CD8-positive, alpha-beta memory T cell (primary cell): Measurements from ENCODE around the gene HES5. TPM values are rescaled to one million over a fixed set of nuclear protein-coding genes. Genes with fewer than 3 reads are reported as not detected.

Source experiments
- CTCF ChIA-PET: fragments of 350-600 bp; sonication (Branson Sonifier 250); formaldehyde crosslinking; loops from one replicate; lab custom pipeline; 2021; ENCODE audit warnings: antibody characterized with exemption; lab: Charles Lee
- POLR2A ChIA-PET: fragments of 350-600 bp; sonication (Branson Sonifier 250); formaldehyde crosslinking; loops from one replicate; lab custom pipeline; 2021; ENCODE audit warnings: antibody characterized with exemption; lab: Charles Lee
- DNase-seq, 5 donors: peaks; one replicate each; pipeline versions ENCODE4 v3.0.0 to v3.0.0-alpha.2; 2020 to 2022; ENCODE audit warnings: mixed read lengths in 1 of 5
- H3K27ac ChIP-seq: one replicate; pipeline ENCODE4 v1.7.0; 2013; ENCODE audit warnings: low read depth, mild to moderate bottlenecking, low read length, moderate library complexity
- H3K27me3 ChIP-seq: 2 replicates; pipeline ENCODE4 v1.7.0; 2013; ENCODE audit warnings: low read length, mild to moderate bottlenecking; ENCODE audit not compliant: insufficient read depth, poor library complexity, severe bottlenecking
- H3K36me3 ChIP-seq: 2 replicates; pipeline ENCODE4 v1.7.0; 2013; ENCODE audit warnings: mild to moderate bottlenecking, low read length, moderate library complexity; ENCODE audit not compliant: insufficient read depth
- H3K4me1 ChIP-seq: 2 replicates; pipeline ENCODE4 v1.7.0; 2013; ENCODE audit warnings: mild to moderate bottlenecking, low read length, moderate library complexity; ENCODE audit not compliant: insufficient read depth
- H3K4me3 ChIP-seq: 2 replicates; pipeline ENCODE4 v1.7.0; 2013; ENCODE audit warnings: mild to moderate bottlenecking, low read length
- H3K9me3 ChIP-seq: 2 replicates; pipeline ENCODE4 v1.7.0; 2013; ENCODE audit warnings: mild to moderate bottlenecking, low read length
- H3K27ac Mint-ChIP-seq, 8 donors: one replicate each; pipeline ENCODE4 v1.8.0; 2020 to 2021; ENCODE audit warnings: mixed read lengths in 8 of 8, mild to moderate bottlenecking in 6 of 8, inconsistent platforms in 3 of 8, moderate library complexity in 3 of 8
- H3K27me3 Mint-ChIP-seq, 2 donors: one replicate each; pipeline ENCODE4 v1.8.0; 2020 to 2021; ENCODE audit warnings: mixed read lengths in 2 of 2, mild to moderate bottlenecking in 1 of 2, moderate library complexity in 1 of 2
- H3K36me3 Mint-ChIP-seq, 3 donors: one replicate each; pipeline ENCODE4 v1.8.0; 2020 to 2021; ENCODE audit warnings: mixed read lengths in 3 of 3, inconsistent platforms in 1 of 3, mild to moderate bottlenecking in 1 of 3
- H3K4me1 Mint-ChIP-seq, 3 donors: one replicate each; pipeline ENCODE4 v1.8.0; 2020 to 2021; ENCODE audit warnings: mixed read lengths in 3 of 3, inconsistent platforms in 1 of 3, mild to moderate bottlenecking in 1 of 3
- H3K4me3 Mint-ChIP-seq, 7 donors: one replicate each; pipeline ENCODE4 v1.8.0; 2020 to 2021; ENCODE audit warnings: mixed read lengths in 7 of 7, mild to moderate bottlenecking in 6 of 7, moderate library complexity in 4 of 7, inconsistent platforms in 2 of 7
- H3K9me3 Mint-ChIP-seq, 5 donors: one replicate each; pipeline ENCODE4 v1.8.0; 2020 to 2022; ENCODE audit warnings: mixed read lengths in 5 of 5, mild to moderate bottlenecking in 3 of 5, moderate library complexity in 2 of 5, inconsistent platforms in 1 of 5
- polyA plus RNA-seq: library from polyadenylated mRNA; unstranded; fragments of 300-500 nt; fragmentation: Illumina TruSeq; gene quantifications from one replicate; pipeline ENCODE4 v1.2.3, GENCODE V29; 2021
- total RNA-seq, 2 experiments: library from RNA; stranded (reverse); gene quantifications; one replicate each; pipeline ENCODE4 v1.2.3, GENCODE V29; 2021

HES5 gene
- total and polyA plus RNA-seq, 3 experiments from 2014 or later, result not detected

DNA sequence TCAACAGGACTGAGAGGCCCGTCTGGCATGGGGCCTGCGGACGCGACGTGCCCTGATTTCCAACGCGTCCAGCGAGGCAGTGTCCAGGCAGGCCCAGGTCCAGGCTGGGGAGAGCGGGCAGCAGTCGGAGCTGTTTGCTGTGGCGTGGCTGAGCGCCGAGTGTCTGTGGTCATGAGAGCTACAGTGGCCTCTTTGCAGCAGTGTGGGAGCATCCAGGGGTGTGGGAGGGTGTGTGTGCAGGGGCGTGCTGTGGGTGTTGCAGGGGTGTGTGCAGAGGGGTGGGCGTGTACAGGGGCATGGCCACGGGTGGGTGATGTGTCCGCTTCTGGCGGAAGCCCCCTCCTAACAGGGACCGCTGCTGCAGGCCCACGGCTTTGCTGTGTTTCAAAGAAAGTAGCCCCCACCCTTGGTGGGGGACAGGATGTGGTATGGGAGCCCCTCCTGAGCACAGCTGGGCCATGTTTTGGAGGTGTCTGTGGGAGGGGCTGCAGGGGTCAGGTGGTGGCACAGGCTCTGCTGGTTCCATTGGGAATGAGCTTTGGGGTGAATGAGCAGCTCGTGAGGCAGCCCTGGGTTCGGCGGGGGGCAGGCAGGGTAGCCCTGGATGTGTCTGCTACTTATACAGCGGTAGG lies 36.3 kb downstream of the HES5 start:
- H3K27me3 Mint-ChIP-seq, result peaks cover 0 to 2% of the 10 kb centered on the region in 2 donors
- peaks cover 17 to 39% (median 28%) of the 10 kb centered on the region in 3 donors for H3K4me1 Mint-ChIP-seq
- no peak overlapping the region for H3K4me3 ChIP-seq
- H3K36me3 ChIP-seq, result peaks cover 2% of the 10 kb centered on the region
- peaks cover 0 to 2% (median 0%) of the 10 kb centered on the region in 5 donors for H3K9me3 Mint-ChIP-seq
- peak in 3 of 5 donors; percentile 37 to 61 (median 55) for DNase-seq
- H3K27ac Mint-ChIP-seq, result peak overlapping the region; percentile 21 to 91 (median 79)
- H3K4me3 Mint-ChIP-seq, result peak overlapping the region in 6 of 7 donors; percentile 26 to 75 (median 56)
- CTCF ChIA-PET, result interaction anchor here (0.6 to 1.4 kb wide), 3 partner anchors 30 to 78 kb away, joined by 3 to 6 read pairs (median 3); no protein-coding TSS in a partner anchor
- no peaks in the 10 kb centered on the region for H3K27me3 ChIP-seq
- H3K9me3 ChIP-seq, result peaks cover 4% of the 10 kb centered on the region
- H3K27ac ChIP-seq, result no peak overlapping the region
- H3K36me3 Mint-ChIP-seq, result peaks cover 2 to 8% (median 8%) of the 10 kb centered on the region in 3 donors
- peaks cover 15% of the 10 kb centered on the region for H3K4me1 ChIP-seq
- POLR2A ChIA-PET, result interaction anchor here (1.1 to 2.1 kb wide), 2 partner anchors 30 to 32 kb away, joined by 5 to 9 read pairs; partner anchors contain the start of gene PANK4

DNA sequence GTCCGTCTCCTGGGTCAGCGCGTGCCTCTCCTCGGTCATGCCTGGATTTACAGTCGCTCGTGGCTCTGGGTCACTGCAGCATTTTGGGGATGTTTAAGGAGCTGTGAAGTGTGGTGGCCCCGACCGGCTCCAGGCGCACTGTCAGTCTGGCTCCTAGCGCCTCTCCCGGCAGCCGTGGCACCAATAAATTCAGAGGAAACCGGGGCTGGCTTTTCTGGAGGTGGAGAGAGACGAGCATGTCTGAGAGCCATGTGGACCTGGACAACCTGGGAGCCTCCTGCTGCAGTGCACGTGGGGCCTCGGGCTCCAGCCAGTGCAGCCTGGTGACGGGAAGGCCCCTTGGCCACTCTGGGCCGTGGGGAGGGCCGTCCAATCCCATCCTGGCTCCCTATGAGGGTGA lies 36.8 kb downstream of the HES5 start:
- Mint-ChIP-seq H3K27ac (peak overlapping the region in 2 of 8 donors; percentile 8 to 52), H3K9me3 (peaks cover 0 to 6% (median 0%) of the 10 kb centered on the region in 5 donors), H3K36me3 (peaks cover 2 to 14% (median 13%) of the 10 kb centered on the region in 3 donors), H3K4me1 (peaks cover 17 to 39% (median 28%) of the 10 kb centered on the region in 3 donors), H3K27me3 (peaks cover 0 to 2% of the 10 kb centered on the region in 2 donors), H3K4me3 (peak overlapping the region in 3 of 7 donors; percentile 50 to 66 (median 54))
- Histone ChIP-seq H3K4me3 (no peak overlapping the region), H3K27me3 (no peaks in the 10 kb centered on the region), H3K36me3 (peaks cover 4% of the 10 kb centered on the region), H3K4me1 (peaks cover 15% of the 10 kb centered on the region), H3K9me3 (peaks cover 9% of the 10 kb centered on the region), H3K27ac (no peak overlapping the region)
- POLR2A ChIA-PET, result interaction anchor here (2.1 kb wide), 1 partner anchor 31 kb away, joined by 9 read pairs; no protein-coding TSS in a partner anchor
- CTCF ChIA-PET, result no interaction called here
- no peak for DNase-seq

DNA sequence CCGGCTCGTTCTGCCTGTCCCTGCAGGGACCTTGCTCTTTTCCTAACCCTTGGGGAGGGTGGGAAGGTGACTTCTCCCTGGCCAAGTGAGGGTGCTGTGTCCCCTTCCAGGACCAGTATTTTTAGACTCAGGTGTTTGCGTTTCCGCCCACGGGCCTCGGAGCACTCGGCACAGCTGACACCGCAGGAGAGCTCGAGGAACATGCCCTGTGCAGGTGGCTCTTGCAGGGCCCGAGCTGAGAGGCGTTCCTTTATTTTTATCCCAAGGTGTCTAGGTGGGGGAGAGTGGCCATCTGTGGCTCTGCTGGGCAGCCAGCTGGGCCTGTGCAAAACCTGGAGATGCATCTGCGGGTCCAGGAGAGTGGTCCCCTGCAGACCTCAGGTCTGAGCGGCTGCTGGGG lies 38.0 kb downstream of the HES5 start:
- H3K36me3 Mint-ChIP-seq, result peaks cover 4 to 23% (median 18%) of the 10 kb centered on the region in 3 donors

DNA sequence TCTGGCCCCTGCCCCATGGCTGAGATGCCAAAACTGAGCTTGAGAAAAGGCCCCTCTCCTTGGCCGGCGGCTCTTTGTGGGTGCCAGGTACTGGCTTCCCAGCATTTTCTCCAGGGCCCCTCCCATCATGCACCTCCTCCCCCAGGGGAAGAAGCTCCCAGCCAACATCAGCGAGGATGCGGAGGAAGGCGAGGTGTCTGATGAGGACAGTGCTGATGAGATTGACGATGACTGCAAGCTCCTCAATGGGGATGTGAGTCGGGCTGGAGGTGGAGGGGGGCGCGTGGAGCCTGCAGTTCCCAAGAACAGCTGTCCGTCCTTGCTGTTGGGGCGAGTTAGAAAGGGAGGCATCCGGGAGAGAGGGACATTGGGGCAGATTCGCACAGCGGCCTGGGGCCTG lies 40.4 kb downstream of the HES5 start:
- Mint-ChIP-seq H3K36me3 (peaks cover 4 to 23% (median 18%) of the 10 kb centered on the region in 3 donors), H3K9me3 (peaks cover 0 to 9% (median 0%) of the 10 kb centered on the region in 5 donors), H3K4me1 (peaks cover 10 to 16% (median 14%) of the 10 kb centered on the region in 3 donors), H3K4me3 (no peak overlapping the region), H3K27me3 (peaks cover 0 to 2% of the 10 kb centered on the region in 2 donors), H3K27ac (no peak overlapping the region)
- Histone ChIP-seq H3K27ac (no peak overlapping the region), H3K27me3 (no peaks in the 10 kb centered on the region), H3K36me3 (peaks cover 4% of the 10 kb centered on the region), H3K4me3 (no peak overlapping the region), H3K4me1 (peaks cover 15% of the 10 kb centered on the region), H3K9me3 (peaks cover 10% of the 10 kb centered on the region)
- DNase-seq, result no peak
- ChIA-PET CTCF (interaction anchor here (0.9 to 1.8 kb wide), 2 partner anchors 12 to 73 kb away, joined by 3 to 7 read pairs; no protein-coding TSS in a partner anchor), POLR2A (no interaction called here)

More for the DNA sequence above, 38.0 kb downstream of the HES5 start:
- no peak overlapping the region for H3K27ac ChIP-seq
- H3K9me3 ChIP-seq, result peaks cover 10% of the 10 kb centered on the region
- peaks cover 4% of the 10 kb centered on the region for H3K36me3 ChIP-seq
- H3K27me3 Mint-ChIP-seq, result peaks cover 0 to 2% of the 10 kb centered on the region in 2 donors
- no peak overlapping the region for H3K4me3 Mint-ChIP-seq
- ChIA-PET CTCF (no interaction called here), POLR2A (no interaction called here)
- H3K27ac Mint-ChIP-seq, result no peak overlapping the region
- H3K9me3 Mint-ChIP-seq, result peaks cover 0 to 9% (median 0%) of the 10 kb centered on the region in 5 donors
- no peaks in the 10 kb centered on the region for H3K27me3 ChIP-seq
- DNase-seq, result no peak
- peaks cover 15% of the 10 kb centered on the region for H3K4me1 ChIP-seq
- no peak overlapping the region for H3K4me3 ChIP-seq
- peaks cover 17 to 36% (median 27%) of the 10 kb centered on the region in 3 donors for H3K4me1 Mint-ChIP-seq

DNA sequence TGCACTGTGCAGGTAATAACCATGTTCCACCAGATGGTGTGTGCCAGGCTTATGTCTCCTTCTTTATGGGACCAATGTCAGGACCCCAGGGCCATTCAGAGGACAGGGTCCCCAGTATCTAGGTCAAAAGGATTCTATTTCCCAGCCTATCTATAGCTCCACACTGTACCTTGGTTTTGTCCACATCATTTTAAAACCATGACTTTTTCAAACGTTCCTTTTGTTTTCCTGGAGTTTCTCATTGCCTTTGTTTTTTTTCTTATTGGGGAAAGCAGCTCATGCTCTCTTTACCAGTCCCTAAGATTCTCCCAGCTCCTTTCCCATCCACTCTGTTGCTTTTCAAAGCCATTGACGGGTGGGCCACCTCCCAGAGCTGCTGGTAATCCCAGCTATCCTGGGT lies 41.4 kb downstream of the HES5 start:
- CTCF ChIA-PET, result interaction anchor here (0.8 to 1.8 kb wide), 2 partner anchors 69 to 72 kb away, joined by 3 to 7 read pairs; no protein-coding TSS in a partner anchor
- peak overlapping the region in 1 of 8 donors; percentile 61 for H3K27ac Mint-ChIP-seq

DNA sequence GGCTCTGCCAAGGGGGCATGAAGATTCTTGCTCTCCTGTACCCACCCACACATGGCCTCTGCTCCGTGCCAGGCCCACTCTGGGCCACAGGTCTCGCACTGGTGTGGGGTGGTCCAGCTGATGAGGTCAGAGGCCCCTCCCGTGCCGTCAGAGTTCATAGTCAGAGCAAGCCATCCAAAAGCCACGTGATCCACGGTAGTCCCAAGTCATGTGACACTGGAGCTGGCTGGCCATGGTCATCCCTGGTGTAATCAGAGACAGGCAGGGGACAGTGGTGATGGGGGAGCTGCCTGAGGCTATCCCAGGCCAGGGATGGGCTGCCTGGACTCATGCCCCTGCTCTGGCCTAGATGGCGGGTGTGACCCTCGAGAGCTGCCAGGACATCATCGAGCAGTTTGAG lies 43.5 kb downstream of the HES5 start:
- H3K27ac ChIP-seq, result no peak overlapping the region
- no peaks in the 10 kb centered on the region for H3K27me3 ChIP-seq
- no peak overlapping the region for H3K4me3 ChIP-seq
- H3K4me1 Mint-ChIP-seq, result peaks cover 3 to 6% (median 5%) of the 10 kb centered on the region in 3 donors
- no peaks in the 10 kb centered on the region for H3K27me3 Mint-ChIP-seq
- no peak overlapping the region for H3K27ac Mint-ChIP-seq
- peaks cover 4% of the 10 kb centered on the region for H3K36me3 ChIP-seq
- ChIA-PET POLR2A (no interaction called here), CTCF (no interaction called here)
- DNase-seq, result no peak
- H3K36me3 Mint-ChIP-seq, result peaks cover 4 to 23% (median 18%) of the 10 kb centered on the region in 3 donors
- H3K4me3 Mint-ChIP-seq, result no peak overlapping the region
- H3K9me3 Mint-ChIP-seq, result peaks cover 0 to 9% (median 0%) of the 10 kb centered on the region in 5 donors
- peaks cover 10% of the 10 kb centered on the region for H3K9me3 ChIP-seq
- no peaks in the 10 kb centered on the region for H3K4me1 ChIP-seq

More for the DNA sequence above, 41.4 kb downstream of the HES5 start:
- Histone ChIP-seq H3K36me3 (peaks cover 4% of the 10 kb centered on the region), H3K4me3 (no peak overlapping the region), H3K27me3 (no peaks in the 10 kb centered on the region), H3K4me1 (peaks cover 7% of the 10 kb centered on the region), H3K9me3 (peaks cover 10% of the 10 kb centered on the region), H3K27ac (no peak overlapping the region)
- H3K9me3 Mint-ChIP-seq, result peaks cover 0 to 9% (median 0%) of the 10 kb centered on the region in 5 donors
- H3K36me3 Mint-ChIP-seq, result peaks cover 4 to 23% (median 18%) of the 10 kb centered on the region in 3 donors
- peaks cover 9 to 13% (median 11%) of the 10 kb centered on the region in 3 donors for H3K4me1 Mint-ChIP-seq
- no peak overlapping the region for H3K4me3 Mint-ChIP-seq
- POLR2A ChIA-PET, result interaction anchor here (1.1 kb wide), 1 partner anchor 18 kb away, joined by 3 read pairs; no protein-coding TSS in a partner anchor
- DNase-seq, result no peak
- peaks cover 0 to 2% of the 10 kb centered on the region in 2 donors for H3K27me3 Mint-ChIP-seq

DNA sequence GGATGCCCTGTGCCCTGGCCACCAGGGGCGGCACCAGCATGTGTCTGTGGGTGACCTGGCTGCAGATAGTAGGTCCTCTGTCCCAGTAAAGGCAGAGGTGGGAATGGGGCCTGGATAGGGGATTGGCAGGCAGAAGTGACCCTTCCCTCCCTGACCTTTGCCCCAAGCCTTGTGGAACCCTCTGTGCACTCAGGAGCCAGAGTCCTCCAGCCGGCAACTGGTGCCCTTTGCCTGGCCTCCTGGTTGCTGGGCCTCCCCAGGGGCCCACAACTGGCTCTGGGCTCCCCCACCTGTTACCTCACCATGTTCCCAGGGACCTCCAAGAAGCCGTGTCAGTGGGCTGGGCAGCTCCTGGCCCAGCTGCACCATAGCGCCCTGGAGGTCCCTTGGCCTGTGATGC lies 44.0 kb downstream of the HES5 start:
- POLR2A ChIA-PET, result no interaction called here
- peaks cover 3 to 6% (median 5%) of the 10 kb centered on the region in 3 donors for H3K4me1 Mint-ChIP-seq
- H3K9me3 ChIP-seq, result peaks cover 10% of the 10 kb centered on the region

More for the DNA sequence above, 44.0 kb downstream of the HES5 start:
- Histone ChIP-seq H3K4me1 (no peaks in the 10 kb centered on the region), H3K4me3 (no peak overlapping the region), H3K27me3 (no peaks in the 10 kb centered on the region), H3K27ac (no peak overlapping the region), H3K36me3 (peaks cover 4% of the 10 kb centered on the region)
- H3K27me3 Mint-ChIP-seq, result no peaks in the 10 kb centered on the region
- no peak for DNase-seq
- CTCF ChIA-PET, result no interaction called here
- H3K4me3 Mint-ChIP-seq, result no peak overlapping the region
- peaks cover 0 to 9% (median 0%) of the 10 kb centered on the region in 5 donors for H3K9me3 Mint-ChIP-seq
- peaks cover 2 to 23% (median 15%) of the 10 kb centered on the region in 3 donors for H3K36me3 Mint-ChIP-seq
- no peak overlapping the region for H3K27ac Mint-ChIP-seq
